ENCODE measurements around the gene LRP1B.
"Not testable (repeated sequence)": the region's sequence is repeated elsewhere in the genome, so short reads cannot be mapped to it uniquely, and the experiment has no call there.

Gene LRP1B

DNA sequence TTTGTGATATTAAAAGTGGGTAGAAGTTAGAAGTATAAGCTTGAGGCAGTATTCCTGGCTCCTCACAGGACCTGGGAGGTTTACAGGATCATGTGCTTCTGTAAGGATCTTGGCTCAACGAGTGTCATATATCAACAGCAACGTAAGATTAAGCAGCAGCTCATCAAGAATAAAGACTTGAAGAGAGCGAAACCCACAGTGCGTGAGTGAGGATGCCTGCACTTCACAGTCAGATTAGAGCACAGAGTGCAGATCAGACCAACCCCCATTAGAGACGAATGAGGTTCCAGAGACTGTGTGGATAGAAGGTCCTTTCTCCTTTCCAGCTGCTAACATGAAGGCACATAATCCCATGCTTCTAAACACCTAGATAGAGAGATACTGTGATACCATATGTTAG lies 1693.9 kb downstream of the LRP1B start:
- no peak for DNase-seq (ENCODE audit: low spot score)

DNA sequence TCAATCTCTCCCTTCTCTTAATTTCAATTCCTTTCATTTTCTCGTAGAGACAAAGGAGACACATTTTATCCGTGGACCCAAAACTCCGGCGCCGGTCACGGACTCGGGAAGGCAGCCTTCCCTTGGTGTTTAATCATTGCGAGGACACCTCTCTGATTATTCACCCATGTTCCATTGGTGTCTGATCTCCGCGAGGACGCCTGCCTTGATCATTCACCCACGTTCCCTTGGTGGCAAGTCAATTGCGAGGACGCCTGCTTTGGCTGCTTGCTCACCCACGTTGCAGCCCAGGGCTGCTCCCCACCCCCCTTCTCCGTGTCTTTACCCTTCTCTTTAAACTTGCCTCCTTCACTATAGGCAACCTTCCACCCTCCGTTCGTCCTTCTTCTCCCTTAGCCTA lies 1703.8 kb downstream of the LRP1B start:
- not testable (repeated sequence) for DNase-seq (ENCODE audit: low spot score)

DNA sequence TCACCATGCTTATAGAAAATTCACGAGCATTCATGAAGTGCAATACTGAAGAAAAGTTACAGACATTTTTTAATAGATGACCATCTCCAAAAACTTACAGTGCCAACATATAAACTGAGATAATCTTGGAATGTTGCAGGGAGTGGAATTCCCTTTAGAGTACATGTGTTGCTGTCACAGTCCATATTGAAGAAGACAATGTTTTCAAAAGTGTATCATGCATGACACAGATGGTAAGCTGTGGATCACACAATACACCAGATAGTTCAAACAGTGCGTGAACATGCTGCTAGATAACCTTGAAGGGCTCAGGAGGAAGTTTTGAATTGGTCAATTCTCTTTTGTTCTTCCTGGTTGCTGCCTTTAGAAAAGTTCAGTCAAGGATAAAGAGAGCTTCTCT lies 1706.3 kb downstream of the LRP1B start:
- no peak for DNase-seq (ENCODE audit: low spot score)

DNA sequence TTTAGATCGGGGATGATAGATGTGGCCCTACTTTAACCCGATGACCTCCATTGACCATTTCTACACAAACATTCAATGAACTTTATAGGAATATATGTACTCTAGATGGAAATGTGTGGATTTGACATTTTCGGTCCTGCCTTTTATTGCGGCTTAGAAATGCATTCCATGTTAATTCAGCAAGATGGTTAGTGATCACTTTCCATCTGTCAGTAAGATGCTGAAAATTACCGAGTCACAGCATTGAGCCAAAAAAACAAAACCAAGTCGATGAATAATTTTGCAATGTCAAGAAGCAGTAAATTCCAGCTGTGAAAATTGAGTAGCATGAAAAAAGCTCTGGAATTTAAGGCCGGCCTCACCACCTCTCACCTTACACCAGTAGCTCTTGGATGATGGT lies 1708.1 kb downstream of the LRP1B start:
- DNase-seq (ENCODE audit: low spot score): no peak

DNA sequence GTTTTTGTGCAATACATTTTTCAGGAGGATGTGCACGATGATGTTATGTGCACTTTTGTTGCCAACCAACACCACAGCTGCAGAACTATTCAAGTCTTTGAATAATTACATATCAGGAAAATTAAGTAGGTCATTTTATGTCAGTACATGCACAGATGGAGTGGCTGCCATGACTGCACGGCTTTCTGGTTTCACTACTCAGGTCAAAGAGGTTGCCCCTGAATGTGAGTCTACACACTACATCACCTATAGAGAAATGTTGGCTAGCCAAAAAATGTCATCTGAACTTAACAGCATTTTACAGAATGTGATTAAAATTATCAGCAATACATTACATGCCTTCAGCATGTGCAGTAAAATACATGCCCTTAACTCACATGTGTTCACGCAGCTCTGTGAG lies 1713.3 kb downstream of the LRP1B start:
- no peak for DNase-seq (ENCODE audit: low spot score)

DNA sequence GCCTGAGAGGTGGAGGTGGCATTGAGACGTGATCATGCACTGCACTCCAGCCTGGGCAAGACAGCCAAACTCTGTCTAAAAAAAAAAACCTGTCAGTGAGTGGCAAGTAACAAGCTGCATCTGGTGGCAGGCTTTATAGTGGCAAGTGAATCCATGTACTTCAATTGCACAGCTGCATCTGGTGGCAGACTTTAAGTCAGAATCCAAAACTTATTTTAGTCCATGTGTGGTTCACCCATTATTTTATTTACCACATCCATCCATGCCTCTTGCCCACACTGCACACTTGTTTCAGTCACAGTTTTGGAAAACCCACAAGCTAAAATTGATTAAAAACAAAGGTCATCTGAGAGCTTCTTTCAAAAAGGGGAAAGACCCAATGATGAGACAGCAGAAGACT lies 1714.2 kb downstream of the LRP1B start:
- DNase-seq (ENCODE audit: low spot score): no peak

DNA sequence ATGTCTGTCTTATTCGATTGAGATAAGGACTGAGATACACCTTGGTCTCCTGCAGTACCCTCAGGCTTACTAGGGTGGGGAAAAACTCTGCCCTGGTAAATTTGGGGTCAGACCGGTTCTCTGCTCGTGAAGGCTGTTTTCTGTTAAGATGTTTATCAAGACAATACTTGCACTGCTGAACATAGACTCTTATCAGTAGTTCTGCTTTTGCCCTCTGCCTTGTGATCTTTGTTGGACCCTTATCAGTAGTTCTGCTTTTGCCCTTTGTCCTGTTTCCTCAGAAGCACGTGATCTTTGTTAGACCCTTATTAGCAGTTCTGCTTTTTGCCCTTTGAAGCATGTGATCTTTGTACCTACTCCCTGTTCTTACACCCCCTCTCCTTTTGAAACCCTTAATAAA lies 1715.8 kb downstream of the LRP1B start:
- DNase-seq (ENCODE audit: low spot score): not testable (repeated sequence)

DNA sequence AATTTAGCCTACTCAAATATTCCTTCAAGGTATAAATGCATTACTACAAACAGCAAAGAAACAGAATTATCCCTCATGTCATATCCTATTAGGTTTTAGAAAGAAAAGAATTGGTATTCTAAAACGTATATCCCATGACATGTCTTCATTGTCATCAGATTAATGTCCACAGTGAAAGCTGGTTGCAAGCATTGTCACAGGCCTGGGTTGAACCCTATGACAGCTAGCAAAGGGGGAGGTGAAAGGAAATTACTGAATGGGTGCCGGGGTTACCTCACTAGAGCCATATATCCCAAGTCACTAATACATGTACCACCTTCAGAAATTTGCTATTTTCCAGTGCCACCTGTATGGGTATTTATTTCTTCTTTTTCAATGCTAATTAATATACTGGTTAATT lies 1720.1 kb downstream of the LRP1B start:
- DNase-seq (ENCODE audit: low spot score): no peak

DNA sequence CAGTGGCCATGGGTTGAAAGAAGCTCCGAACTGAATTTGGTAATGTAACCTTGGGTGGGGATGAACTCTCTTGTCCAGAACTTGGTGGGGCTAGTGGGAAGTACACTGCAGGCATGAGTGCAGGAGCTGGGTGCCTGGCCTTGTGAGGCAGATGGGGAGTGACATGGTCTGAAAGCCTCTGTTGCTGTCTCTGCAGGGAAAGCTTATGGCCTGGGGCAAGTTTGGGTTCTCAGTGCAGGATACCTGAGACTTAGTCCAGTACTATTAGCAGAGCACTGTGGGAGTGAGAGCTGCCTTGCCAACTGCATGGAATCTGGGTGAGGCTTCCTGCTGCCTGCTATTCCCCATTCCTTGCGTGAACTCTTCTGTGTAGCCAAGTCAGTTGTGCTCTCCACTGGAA lies 1729.8 kb downstream of the LRP1B start:
- DNase-seq (ENCODE audit: low spot score): no peak

DNA sequence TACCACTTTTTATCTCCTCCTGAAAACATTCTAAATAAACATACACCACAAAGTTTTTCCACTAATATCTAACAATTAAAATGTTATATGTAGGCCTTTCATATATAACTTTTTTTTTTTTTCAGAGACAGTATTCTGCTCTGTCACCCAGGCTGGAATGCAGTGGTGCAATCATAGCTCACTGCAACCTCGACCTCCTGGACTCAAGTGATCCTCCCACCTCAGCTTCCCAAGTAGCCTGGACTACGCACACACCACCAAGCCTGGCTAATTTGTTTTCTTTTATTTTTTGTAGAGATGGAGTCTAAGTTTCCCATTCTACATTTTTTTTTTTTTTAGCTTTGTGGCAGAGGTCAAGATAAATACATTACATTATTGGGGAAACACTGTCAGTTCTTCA lies 1738.0 kb downstream of the LRP1B start:
- no peak for DNase-seq (ENCODE audit: low spot score)

DNA sequence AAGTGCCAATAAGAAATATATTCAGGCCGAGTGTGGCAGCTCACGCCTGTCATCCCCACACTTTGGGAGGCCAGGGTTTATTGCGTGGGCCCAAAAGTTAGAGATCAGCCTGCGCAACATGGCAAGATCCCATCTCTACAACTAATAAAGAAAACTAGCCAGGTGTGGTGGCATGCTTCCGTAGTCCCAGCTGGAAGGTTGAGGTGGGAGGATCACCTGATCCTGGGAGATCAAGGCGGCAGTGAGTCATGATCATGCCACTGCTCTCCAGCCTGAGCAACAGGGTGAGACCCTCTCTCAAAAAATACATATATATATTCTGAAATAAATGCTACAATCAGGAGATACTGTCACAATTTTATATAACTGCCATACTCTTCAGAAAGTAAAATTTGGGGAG lies 1745.9 kb downstream of the LRP1B start:
- no peak for DNase-seq (ENCODE audit: low spot score)

DNA sequence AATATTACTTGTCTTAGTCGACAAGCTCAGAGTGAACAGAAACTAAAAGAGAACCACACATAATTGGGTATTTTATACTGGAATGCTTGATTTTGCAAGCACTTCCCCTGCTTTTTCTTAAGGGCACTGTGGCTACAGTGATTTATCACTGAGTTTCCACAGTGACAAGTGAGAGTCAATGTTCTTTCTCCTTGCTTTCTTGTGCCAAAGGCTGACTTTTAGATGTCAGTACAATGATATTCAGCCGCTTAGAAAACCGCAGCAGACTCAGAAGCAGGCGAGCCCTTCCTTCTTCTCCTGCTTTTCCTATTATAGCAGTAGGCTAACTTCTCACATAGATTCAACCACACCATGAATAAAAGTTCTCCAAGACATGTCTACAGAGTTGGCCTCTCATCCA lies 1747.0 kb downstream of the LRP1B start:
- no peak for DNase-seq (ENCODE audit: low spot score)

DNA sequence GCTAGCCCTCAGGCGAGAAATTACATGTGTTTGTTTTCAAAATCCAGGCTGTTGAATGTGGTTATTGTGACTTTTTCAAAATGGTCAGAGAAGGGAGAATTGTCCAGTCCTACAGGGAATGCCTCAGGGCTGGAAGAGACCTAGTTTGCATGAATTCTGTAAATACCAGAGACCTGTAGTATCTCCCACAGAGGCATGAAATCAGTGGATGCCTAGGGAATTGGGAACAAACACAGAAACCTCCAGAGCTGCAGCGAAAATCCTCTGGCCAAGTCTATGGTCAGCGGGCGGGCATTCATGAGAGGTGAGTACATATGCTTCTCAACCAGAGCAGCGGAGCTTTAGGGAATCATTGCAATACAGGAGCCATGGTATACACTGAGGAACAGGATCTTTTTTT lies 1754.1 kb downstream of the LRP1B start:
- no peak for DNase-seq (ENCODE audit: low spot score)

DNA sequence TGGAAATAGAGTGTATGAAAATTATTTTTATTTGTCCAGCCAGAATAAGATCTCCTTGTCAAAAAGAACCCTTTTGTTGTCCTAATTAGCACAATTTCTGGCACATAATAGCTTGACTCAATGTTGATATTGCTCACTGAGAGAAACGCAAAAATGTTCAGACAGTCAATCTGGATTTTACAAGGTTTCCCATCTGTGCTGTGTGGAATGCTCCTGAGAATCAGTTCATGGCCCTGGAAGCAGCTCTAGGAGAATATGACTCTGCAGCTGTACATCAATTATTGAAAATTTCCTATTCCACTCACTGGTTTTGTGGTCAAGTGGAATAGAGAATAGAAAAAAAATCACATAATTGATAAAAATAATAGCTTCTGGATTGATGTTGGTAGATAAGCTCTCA lies 1767.7 kb downstream of the LRP1B start:
- DNase-seq (ENCODE audit: low spot score): no peak

DNA sequence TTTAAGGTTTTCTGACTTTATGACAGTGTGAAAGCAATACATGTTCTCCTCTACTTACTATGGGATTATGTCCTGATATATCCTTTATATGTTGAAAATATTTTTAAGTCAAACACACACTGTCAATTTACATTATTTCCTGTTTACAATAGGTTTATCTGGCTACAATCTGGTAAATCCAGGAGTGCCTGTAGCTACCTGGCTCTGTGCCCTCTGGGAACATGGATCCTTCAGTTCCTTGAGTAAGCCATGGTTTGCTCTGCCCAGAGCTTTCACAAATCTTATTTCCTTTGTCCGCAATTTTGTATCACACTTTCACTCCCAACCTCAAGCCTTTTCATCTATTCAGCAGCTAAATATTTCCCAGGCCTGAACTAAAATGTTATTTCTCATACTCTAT lies 1768.5 kb downstream of the LRP1B start:
- no peak for DNase-seq (ENCODE audit: low spot score)

DNA sequence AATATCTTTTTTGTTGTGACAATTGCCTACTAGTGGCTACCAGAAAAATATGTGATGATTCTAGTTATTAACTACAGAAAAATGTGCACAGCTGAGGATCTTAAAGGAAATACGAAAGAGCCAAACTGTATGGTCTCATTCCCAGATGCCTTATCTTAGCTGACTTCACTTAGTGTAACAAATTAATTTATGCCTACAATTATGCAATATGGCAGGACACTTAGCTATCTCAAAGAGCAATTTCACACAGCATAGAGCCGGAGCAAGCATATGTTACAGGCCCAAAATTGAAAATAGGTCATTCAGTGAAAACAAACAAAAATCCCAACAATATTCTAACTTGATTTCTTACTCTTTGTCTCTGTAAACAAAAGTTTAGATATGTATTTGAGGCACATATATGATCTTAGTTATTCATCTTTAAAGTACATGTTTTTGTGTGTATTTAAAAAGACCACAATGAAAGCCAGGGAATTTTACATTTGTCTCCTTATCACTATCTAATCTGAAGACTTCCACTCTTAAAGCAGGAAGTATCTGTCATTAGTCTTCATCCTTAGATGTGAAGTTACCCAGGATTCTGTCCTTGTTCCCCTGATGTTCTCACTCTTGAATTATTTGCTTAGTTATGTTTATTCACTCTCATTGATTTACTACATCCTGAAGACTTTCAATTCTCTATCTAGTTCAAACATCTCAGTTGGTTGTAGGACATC lies 1771.6 kb downstream of the LRP1B start:
- DNase-seq (ENCODE audit: low spot score): no peak

DNA sequence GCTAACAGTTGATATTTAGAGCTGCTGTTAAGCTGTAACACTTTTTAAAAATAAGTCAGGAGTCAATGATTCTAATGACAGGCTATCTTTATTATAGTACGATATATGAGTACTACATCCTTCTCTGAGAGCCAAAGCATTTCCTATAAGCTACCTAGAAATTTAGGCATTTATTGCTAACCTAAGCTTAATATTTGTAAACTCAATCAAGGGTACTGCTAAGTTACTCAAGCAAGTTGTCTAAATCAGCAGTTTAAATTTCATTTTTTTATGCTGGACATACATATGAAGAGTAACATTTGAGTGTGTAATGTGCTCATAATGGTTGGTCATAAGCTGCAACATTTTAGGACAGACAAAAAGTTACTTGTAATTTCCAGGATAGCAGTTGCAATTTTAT lies 1774.1 kb downstream of the LRP1B start:
- DNase-seq (ENCODE audit: low spot score): no peak

DNA sequence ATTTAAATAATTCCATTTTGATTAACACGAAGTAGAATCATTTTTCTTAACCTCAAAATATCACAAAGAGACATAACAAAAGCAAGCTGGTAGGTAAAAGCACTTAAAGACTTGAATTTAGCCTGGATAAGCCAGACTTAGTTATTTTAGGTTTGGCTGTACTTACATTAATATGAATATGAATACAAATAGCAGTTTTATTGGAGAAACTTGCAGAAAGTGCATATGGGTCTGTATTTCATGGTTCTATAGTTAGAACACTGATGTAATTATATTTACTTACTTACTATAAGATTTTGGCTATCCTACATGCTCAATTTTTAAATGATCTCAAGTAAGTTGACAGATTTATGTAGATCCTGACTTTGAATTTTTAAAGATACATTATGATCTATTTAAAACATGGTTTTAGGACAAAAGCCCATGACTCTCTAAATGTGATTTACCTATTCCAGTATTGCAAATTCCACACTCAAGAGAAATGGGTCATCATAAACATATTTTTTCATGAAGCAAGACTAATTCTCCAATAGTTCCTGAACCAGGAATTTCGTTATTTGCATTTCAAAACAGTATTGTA lies 1775.2 kb downstream of the LRP1B start:
- no peak for DNase-seq (ENCODE audit: low spot score)

DNA sequence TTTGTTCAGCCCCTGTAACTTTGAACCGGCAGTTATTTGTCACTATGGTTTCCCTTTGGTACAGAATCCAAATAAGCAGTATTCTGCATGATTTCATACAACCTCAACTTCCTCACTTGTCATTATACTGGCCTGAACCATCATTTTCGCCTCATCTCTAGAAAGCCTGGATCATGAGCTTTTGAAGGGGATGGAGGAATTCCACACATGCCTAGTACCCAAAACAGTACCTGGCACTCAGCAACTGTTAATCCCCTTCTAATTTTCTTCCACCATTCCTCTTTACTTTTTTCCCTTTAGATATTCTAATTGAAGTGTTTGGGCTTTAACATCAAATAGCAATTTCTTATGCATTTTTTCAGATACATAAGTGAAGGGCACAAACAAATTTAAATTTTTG lies 1776.3 kb downstream of the LRP1B start:
- no peak for DNase-seq (ENCODE audit: low spot score)

DNA sequence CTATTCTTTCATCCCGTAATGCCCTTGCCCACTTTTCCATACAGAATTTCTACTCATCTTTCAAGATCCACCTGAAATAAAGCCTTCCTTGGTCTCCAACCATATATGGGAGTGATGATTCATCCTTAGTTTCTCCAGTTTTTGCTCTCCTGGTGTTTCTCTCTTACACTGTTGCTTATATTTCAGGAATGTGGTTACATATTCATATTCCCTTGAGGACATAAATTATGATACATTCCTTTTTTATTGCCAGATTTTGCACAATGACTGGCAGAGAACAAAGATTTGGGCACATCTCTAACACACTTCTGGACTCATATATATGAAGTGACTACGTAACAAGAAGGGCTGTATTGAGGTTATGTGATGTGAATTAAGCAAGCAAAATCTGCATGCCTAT lies 1777.3 kb downstream of the LRP1B start:
- peak; percentile 37 for DNase-seq (ENCODE audit: low spot score)

DNA sequence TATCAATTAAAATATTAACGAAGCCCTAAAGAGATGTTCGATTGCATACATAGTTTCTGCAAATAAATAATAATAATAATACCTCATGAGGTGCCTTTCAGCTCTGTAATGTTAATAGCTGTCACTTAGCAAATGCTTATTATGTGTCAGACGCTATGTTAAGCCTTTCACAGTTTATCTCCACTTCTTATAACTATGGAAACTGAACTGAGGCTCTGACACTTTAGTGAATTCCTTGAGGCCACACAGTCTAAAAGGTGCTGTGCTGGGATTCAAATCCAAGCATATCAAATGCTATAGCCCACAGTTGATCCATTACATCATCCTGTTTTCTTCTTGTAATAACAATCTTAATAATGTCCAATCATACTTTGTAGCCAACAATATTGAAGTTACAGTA lies 1779.1 kb downstream of the LRP1B start:
- DNase-seq (ENCODE audit: low spot score): no peak

DNA sequence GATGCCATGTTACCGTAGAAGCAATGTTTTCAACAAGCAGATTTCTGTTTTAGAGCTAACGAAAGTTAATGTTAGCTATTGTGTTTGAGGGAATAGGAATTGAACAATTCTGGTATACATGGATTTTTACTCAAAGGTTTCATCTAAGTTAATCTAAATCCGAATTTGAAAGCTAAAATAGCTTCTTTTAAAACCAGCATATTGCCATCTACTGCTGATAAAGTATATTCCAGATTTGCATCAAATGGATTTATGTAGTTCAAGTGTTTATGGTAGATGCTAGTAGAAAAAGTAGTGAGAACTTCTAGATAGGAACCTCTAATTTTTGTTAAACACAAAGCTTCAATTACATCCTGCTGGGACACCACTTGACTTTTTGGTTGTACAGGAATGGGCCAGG lies 1781.1 kb downstream of the LRP1B start:
- DNase-seq (ENCODE audit: low spot score): peak; percentile 18

DNA sequence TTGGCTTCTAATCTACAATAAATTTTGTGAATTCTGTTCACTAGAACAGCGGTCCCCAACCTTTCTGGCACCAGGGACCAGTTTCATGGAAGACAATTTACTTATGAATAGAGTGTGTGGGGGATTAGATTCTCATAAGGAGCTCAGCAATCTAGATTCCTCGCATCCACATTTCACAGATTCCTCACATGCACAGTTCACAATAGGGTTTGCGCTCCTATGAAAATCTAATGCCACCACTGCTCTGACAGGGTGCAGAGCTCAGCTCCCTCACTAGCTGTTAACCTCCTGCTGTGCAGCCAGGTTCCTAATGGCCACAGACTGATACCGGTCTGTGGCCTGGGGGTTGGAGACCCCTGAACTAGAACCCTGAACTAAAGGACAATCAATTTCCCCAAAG lies 1782.0 kb downstream of the LRP1B start:
- no peak for DNase-seq (ENCODE audit: low spot score)

DNA sequence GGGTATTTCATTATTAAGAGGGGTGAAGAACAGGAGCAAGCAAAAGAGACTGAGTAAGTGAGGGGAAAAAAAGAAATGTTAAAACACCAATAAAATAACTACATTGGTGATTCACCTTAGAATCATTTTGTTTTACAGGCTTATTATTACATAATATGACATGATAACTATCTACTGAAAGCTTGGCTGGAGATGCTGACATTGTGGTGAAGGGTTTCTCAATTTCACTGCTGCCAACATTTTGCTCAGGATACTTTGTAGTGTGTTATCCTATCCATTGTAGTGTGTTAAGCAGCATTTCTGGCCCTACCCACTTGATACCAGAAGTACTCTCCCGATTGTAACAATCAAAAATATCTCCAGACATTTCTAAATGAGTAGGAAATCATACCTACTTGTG lies 1786.0 kb downstream of the LRP1B start:
- DNase-seq (ENCODE audit: low spot score): no peak
